Stimulated activated CD4-positive, alpha-beta T cell treated with anti-CD3 and anti-CD28 coated beads, Interleukin-4, amount 100 ng/mL, for 48 hours (primary cell): ENCODE results near the gene NRDC.

Experiments
- DNase-seq, 2 donors: peaks; one replicate each; pipeline ENCODE4 v3.0.0-alpha.2; 2020; ENCODE audit warnings: low read depth in 2 of 2

The NRDC gene

DNA sequence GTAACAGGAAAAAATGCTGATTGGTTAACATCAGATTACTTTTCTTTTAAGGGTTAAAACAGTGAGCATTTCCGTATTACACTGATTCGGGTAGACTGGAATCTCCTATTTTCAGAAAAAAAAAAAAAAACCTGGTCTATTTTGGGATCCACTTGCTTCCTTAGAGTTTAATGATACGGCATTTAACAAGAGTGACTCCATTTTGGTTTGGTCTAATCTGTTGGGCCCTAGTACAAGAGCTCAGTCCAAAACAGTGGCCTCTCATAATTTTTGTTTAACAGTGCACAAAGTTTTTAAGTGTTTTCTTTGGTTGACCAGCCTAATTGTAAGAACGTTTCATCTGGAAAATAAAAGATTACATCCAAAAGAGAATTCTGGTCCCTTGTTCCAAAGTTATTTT is 120.2 kb downstream of the NRDC start:
- DNase-seq: no peak

DNA sequence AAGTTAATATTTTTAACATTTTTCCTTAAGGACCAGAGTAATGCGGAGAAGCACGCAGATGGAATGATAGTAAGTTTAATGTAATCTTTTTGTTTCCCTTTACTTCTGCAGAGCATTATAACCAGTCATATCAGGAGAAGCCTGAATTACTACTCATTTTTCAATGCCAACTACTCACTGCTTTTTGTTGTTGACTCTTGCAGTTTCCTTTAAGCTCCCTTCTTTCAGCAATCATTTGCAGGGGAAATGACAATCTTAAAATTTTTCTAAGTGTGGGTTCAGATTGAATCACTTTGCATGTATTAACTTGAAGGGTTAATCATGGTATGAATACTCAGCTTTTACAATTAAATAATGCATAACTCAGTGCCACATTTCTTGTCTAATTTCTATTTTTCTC is 122.2 kb downstream of the NRDC start:
- no peak for DNase-seq

DNA sequence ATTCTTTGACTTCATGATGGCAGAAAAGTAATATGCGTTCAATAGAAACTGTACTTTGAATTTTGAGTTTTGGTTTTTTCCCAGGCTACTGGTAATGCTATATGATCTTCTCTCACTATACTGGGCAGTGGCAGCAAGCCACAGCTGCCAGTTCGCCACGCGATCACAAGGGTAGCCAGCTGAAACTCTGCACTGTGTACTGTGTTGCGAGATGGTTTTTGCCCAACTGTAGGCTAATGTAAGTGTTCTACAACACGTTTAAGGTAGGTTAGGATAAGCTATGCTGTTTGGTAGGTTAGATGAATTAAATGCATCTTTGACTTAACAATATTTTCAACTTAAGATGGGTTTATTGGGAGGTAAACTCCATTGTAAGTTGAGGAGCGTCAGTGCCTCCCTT is 123.1 kb downstream of the NRDC start:
- no peak for DNase-seq

DNA sequence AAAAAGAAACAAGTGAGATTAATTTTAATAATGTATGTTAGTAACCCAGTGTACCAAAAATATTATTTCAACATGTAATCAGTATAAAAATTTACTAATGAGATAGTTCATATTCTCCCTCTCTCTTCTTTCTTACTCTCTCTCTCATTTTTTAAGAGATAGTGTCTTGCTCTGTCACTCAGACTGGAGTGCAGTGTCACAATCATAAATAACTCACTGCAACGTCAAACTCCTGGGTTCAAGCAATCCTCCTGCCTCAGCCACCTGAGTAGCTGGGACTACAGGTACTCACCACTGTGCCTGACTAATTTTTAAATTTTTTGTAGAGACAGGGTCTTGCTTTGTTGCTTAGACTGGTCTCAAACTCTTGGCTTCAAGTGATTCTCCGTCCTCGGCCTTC is 123.9 kb downstream of the NRDC start:
- DNase-seq: no peak

DNA sequence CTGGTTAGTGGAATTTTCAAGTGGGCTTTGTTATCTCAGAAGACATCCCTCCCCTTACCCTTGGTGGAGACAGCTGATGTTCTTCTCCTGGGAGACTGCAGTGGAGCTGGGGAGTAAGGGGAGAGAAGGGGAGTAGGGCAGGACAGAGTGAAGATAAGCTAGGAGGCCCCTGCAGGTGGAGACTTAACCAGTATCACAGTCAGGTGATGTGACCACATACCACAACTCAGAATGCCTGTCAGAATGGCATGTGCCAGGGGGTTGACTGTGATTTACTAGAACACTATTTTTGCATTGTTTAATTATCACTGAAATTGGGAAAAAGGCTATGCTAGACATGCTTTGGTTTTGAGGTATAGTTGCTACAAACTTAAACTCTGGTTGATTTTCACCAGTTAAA is 124.6 kb downstream of the NRDC start:
- DNase-seq: no peak

DNA sequence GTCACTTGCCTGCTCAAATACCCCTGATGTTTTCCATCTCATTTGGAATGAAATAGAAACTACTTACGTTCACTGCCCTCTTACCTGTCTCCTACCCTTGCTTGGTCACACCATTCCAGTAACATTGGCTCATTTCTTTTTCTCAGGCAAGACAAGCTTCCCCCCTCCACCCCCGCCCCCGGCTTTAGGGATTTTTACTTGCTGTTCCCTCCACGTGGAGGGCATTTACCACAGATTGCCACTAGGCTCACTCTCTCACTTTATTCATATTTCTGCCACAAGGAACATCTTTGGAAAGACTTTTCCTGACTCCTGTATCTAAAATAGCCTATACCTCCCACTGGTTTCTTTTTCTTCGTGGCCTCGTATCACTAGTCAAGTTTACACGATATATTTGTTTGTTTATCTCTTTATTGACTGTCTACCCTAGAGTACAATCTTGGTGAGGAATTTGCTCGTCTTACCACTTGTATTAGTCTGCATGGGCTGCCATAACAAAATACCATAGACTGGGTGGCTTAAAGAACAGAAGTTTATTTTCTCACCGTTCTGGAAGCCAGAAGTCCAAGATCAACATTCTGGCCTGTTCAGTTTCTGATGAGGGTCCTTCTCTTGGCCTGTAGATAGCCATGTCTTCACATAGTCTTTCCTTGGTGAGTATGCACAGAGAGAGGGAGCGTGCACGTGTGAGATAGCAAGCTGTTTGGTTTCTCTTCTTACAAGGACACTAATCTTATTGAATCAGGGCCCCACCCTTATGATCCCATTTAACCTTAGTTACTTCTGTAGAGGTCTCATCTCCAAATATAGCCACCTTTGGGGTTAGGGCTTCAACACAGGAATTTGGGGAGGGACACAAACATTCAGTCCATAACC is 126.2 kb downstream of the NRDC start:
- no peak for DNase-seq

DNA sequence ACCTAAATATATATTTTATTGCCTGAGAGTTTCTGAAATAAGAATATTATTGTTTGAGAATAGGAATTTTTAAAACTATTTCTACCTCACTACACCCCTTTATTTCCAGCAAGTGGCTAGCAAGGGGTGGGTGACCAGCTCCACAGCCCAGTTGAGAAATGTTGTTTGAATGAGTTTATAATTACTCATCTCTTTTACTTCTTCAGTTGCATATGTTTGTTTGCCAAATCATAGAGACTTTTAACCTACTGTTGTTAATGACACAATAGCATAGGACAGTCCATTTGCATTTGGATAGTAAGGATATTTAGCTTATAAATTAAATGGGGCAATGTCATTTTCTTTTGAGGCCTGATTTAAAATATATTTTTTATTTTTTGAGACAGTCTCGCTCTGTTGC is 127.8 kb downstream of the NRDC start:
- DNase-seq: no peak

DNA sequence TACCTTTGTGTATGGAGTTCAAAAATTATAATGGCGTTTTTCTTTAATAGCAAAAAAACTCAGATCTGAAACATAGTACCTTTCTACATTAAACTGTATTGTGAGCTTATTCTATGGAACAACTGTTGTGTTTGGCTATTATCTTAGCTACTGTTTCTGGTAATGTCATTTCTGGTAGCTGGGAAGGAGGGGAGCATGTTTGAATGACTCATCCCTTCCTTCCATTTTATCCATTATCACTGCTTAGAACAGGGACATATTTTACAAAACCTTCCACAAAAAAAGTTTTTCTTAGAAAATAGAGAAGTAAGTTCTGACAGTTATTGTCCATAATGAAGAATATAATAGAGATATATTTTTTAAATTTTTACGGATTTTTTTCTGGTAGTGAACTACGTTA is 128.3 kb downstream of the NRDC start:
- DNase-seq: no peak

DNA sequence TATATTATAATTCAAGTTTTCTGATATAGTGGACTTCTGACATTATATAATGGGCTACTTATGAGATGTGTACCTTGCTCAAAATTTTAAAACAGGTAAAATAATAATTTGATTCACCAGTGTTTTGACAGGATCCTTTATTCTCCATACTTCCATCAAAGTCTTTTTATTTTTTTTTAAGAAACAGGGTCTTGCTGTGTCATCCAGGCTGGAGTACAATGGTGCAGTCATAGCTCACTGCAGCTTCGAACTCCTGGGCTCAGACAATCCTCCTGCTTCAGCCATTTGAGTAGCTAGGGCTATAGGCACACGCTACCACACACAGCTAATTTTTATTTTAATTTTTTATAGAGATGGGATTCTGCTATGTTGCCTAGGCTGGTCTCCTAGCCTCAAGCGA is 129.4 kb downstream of the NRDC start:
- DNase-seq: no peak

DNA sequence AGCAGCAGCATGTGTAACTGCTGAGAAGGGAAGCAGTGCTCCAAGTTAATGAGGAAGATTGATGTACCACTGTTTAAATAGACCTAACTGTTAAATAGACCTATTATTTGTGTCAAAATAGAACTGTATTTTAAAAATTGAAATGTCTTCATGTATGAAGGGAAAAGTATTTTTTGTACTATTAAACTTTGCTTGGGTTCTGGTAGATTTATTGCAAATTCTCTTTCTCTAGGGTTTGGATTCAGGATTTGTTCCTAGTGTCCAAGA is 133.3 kb downstream of the NRDC start:
- DNase-seq: no peak

DNA sequence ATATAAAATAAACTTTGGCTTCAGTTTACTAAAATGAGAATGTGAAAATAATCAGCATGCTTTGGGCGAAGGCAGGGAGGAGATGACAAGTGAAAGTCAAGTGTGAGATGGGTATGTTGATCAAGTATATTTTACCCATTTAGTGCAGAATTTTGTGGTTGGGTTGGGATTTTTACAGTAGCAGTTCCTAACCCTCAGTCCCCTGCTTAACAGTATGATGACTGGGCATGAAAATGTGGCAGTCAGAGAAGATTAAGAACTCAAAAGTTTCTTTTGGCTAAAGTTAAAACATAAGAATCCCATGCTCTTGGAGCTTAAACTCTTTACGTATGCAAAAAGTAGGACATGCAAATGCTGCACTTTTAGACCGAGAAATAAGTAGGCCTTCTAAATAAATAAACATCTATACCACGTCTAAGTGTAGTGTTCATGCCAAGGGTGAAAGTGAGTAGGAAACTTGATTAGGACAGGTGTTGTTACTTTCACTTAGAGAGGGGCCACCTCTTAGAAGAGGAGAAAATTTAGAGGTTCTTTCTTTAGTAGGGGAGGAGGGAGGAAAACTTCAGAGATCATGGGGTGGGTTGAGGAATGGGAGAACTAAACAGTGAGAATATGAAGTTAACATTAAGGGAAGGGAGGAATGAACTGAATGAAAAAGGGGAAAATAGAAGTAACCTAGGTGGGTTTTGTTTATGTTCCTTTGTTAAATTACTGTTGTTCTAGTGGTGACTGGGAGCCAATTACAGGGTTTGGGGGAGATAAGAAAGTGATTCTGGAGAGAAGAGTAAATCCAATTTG is 133.8 kb downstream of the NRDC start:
- DNase-seq: no peak

DNA sequence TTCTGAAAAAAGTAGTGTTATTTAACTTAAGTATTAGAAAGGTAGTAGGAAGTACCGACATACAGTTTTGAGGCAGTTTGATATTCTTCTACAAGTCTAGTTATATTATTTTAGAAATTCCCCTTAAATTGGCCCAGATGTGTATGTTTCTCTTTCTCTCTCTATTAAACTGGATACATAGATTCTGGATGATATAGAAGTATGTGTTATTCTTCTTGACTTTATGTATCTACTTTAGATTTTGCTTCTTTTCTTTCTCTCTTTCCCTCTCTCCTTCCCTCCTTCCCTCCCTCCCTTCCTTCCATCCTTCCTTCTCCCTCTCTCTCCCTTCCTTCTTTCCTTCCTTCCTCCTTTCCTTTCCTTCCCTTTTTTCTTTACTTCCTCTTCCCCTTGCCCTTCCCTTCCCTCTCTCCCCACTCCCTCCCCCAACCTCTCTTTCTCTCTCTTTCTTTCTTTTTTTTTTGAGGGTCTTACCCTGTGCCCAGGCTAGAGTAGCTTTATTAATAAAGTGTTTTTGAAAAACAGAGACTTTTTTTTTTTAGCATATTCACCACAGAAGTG is 137.3 kb downstream of the NRDC start:
- no peak for DNase-seq

DNA sequence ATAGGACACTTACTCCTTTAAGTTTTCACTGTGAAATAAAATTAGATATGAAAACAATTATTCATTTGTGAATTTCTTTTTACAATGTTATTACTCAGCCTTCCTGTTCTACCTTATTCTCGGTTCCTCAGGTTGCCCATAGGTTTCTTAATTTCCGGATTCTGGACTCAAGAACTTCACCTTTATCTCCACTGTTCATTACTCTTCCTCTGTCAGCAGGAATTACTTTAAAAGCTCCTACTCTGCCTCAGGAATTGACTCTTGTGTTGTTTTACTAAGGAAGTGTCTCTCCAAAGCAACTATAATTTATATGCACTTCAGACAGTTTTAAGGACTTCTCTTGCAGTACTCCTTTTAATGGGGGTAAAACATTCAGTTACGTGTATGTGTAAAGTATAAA is 137.9 kb downstream of the NRDC start:
- no peak for DNase-seq
